ENCODE results near the gene ABLIM1. TPM values are rescaled to one million over a fixed set of nuclear protein-coding genes. Genes with fewer than 3 reads are reported as not detected.

Gene ABLIM1
- total RNA-seq, 1 experiment from 2014 or later = 34.0 TPM

DNA sequence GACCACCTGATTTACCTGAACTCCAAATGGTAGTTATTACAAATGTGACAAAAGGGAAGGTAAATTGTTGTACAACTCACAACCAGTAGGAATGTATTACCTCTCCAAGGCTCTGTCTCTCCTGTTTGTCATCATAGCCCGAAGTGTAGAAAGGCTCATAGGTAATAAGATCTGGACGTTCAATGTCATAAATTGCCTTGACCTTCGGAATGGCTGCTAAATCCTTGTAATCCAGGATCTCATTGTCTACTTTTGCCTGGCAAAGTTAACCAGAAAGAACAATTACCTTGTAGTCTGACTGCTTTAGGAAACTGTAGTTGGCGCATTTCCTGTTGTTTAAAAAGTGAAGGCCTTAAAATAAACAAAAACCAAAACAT is 185.2 kb downstream of the ABLIM1 start:
- no TSS peak for BruUV-seq (replicated peaks)
- ChIA-PET CTCF (no interaction called here), POLR2A (ENCODE audit: low non-redundant PET) (no interaction called here)
- no peak for DNase-seq (ENCODE audit: low spot score)
- intact Hi-C loops (cut with micrococcal nuclease; ENCODE audit: unreplicated experiment) = loop anchor here (10.0 kb wide), 1 partner anchor 652 kb away; no protein-coding TSS in a partner anchor
- H3K4me3 ChIP-seq (ENCODE audit: low read depth, low read length, poor library complexity, severe bottlenecking) = no peak overlapping the region
- TF ChIP-seq EZH2 (IDR thresholded peaks at IDR 0.05; ENCODE audit: borderline replicate concordance, low read depth, low read length, poor library complexity, severe bottlenecking) = no peak
- TF ChIP-seq, protein P1, sequence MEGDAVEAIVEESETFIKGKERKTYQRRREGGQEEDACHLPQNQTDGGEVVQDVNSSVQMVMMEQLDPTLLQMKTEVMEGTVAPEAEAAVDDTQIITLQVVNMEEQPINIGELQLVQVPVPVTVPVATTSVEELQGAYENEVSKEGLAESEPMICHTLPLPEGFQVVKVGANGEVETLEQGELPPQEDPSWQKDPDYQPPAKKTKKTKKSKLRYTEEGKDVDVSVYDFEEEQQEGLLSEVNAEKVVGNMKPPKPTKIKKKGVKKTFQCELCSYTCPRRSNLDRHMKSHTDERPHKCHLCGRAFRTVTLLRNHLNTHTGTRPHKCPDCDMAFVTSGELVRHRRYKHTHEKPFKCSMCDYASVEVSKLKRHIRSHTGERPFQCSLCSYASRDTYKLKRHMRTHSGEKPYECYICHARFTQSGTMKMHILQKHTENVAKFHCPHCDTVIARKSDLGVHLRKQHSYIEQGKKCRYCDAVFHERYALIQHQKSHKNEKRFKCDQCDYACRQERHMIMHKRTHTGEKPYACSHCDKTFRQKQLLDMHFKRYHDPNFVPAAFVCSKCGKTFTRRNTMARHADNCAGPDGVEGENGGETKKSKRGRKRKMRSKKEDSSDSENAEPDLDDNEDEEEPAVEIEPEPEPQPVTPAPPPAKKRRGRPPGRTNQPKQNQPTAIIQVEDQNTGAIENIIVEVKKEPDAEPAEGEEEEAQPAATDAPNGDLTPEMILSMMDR (conservative IDR thresholded peaks at IDR 0.05; ENCODE audit: low read depth, low read length) = no peak
- no peaks in the 10 kb centered on the region for H3K4me1 ChIP-seq (ENCODE audit: insufficient read depth, low read length, poor library complexity, severe bottlenecking)
- no peaks in the 10 kb centered on the region for H3K9me3 ChIP-seq (ENCODE audit: low read depth, low read length, poor library complexity, severe bottlenecking)
- no peak overlapping the region for H3K27ac ChIP-seq (ENCODE audit: low read depth, low read length, poor library complexity, severe bottlenecking)
- no peaks in the 10 kb centered on the region for H3K27me3 ChIP-seq (replicated peaks; ENCODE audit: insufficient read depth, low read depth, low read length, poor library complexity)
- H3K36me3 ChIP-seq (ENCODE audit: insufficient read depth, low read length, poor library complexity, severe bottlenecking) = no peaks in the 10 kb centered on the region

DNA sequence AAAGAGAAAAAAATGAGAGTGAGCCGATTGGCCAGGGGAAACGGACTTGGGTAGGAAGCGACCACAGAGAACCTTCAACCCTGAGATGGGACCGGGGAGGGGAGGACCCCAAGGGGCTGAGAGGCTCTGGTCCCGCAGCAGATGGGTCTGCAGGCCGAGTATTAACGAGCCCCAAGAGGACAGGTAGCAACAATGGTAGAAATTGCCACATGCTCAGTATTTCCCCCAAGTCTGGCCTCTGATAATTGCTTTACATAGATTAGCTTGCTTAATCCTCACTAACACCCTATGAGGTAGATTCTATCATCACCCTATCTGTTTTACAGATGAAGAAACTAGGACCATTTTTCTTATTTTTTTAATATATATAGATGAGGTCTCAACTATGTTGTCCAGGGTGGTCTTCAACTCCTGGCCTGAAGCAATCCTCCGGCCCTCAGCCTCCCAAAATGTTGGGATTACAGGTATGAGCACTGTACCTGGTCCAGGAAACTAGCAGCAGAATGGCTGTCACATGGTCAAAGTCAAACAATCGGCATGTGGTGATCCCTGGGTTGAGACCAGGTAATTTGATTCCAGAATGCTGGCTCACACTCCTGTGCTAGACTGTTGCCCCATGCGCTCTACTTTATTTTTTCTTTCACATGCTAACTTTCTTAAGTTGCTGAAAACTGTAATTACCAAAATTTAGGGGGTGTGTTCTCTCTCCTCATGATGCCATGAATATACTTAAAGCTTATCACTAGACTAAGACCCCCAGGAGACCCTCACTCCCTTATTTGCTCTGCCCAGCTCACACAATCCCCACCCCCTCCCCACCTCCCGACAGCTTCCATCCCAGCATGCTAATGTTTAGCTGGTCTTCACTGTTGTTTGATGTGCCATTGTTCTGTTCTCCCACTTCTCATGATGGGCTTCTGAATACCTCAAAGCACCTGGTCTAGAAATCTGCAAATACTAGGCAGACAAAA is 185.9 kb downstream of the ABLIM1 start:
- no peaks in the 10 kb centered on the region for H3K4me1 ChIP-seq (ENCODE audit: insufficient read depth, low read length, poor library complexity, severe bottlenecking)
- intact Hi-C loops (cut with micrococcal nuclease; ENCODE audit: unreplicated experiment) = loop anchor here (2.0 to 10.0 kb wide), 4 partner anchors 79 to 653 kb away; no protein-coding TSS in a partner anchor
- POLR2A ChIA-PET (ENCODE audit: low non-redundant PET) = interaction anchor here (0.7 kb wide), 1 partner anchor 207 kb away, joined by 4 read pairs; no protein-coding TSS in a partner anchor
- no peaks in the 10 kb centered on the region for H3K27me3 ChIP-seq (replicated peaks; ENCODE audit: insufficient read depth, low read depth, low read length, poor library complexity)
- CTCF ChIA-PET = interaction anchor here (0.8 to 1.2 kb wide), 7 partner anchors 22 to 314 kb away, joined by 3 to 10 read pairs (median 3); no protein-coding TSS in a partner anchor
- DNase-seq (ENCODE audit: low spot score) = no peak
- no peaks in the 10 kb centered on the region for H3K9me3 ChIP-seq (ENCODE audit: low read depth, low read length, poor library complexity, severe bottlenecking)
- H3K27ac ChIP-seq (ENCODE audit: low read depth, low read length, poor library complexity, severe bottlenecking) = no peak overlapping the region
- no peak overlapping the region for H3K4me3 ChIP-seq (ENCODE audit: low read depth, low read length, poor library complexity, severe bottlenecking)
- H3K36me3 ChIP-seq (ENCODE audit: insufficient read depth, low read length, poor library complexity, severe bottlenecking) = no peaks in the 10 kb centered on the region
- no TSS peak for BruUV-seq (replicated peaks)
- no peak for TF ChIP-seq EZH2 (IDR thresholded peaks at IDR 0.05; ENCODE audit: borderline replicate concordance, low read depth, low read length, poor library complexity, severe bottlenecking)
- TF ChIP-seq, protein P1 (conservative IDR thresholded peaks at IDR 0.05; ENCODE audit: low read depth, low read length) = no peak

DNA sequence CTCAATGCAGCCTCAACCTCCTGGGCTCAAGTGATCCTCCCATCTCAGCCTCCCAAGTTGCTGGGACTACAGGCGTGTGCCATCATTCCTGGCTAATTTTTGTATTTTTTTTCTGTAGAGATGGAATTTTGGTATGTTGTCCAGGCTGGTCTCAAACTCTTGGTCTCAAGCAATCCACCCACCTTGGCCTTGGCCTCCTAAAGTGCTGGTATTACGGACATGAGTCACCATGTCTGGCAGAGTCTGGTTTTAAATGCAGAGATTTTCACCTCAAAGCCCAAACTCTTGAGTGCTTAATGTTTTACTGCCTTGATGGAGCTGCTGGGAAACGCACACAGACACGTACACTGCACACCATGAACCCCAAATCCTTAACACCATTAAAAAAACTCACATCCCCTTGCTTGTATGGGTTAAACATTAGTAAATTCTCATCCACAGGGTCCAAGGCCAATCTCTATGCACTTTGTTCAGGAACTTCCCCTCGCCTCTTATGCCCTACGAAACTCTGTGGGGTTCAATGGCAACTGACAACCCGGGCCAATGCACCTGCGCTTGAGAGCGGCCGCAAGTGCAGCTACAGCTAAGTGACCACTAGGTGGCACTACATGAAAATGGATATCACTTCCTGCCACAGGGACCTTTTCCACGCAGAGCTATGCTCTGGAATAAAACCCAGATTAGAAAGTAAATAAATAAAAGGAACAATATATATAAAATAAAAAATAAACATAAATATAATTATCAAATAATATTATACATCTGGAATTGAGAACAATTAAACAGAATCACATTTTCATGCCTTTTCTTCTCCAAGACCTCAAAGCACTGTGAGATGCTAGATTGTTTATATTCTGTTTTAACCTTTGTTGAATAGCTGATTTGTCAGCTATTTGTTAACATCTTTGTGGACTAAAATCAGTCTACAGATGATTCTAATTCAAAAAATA is 186.8 kb downstream of the ABLIM1 start:
- H3K36me3 ChIP-seq (ENCODE audit: insufficient read depth, low read length, poor library complexity, severe bottlenecking) = no peaks in the 10 kb centered on the region

More for the DNA sequence above, 186.8 kb downstream of the ABLIM1 start:
- CTCF ChIA-PET = interaction anchor here (0.8 to 1.2 kb wide), 7 partner anchors 21 to 315 kb away, joined by 3 to 10 read pairs (median 3); no protein-coding TSS in a partner anchor
- Histone ChIP-seq H3K9me3 (ENCODE audit: low read depth, low read length, poor library complexity, severe bottlenecking) (no peaks in the 10 kb centered on the region), H3K27ac (ENCODE audit: low read depth, low read length, poor library complexity, severe bottlenecking) (no peak overlapping the region), H3K4me1 (ENCODE audit: insufficient read depth, low read length, poor library complexity, severe bottlenecking) (no peaks in the 10 kb centered on the region), H3K27me3 (replicated peaks; ENCODE audit: insufficient read depth, low read depth, low read length, poor library complexity) (no peaks in the 10 kb centered on the region), H3K4me3 (ENCODE audit: low read depth, low read length, poor library complexity, severe bottlenecking) (no peak overlapping the region)
- BruUV-seq (replicated peaks) = no TSS peak
- peak; percentile 76 for DNase-seq (ENCODE audit: low spot score)
- POLR2A ChIA-PET (ENCODE audit: low non-redundant PET) = no interaction called here
- intact Hi-C loops (cut with micrococcal nuclease; ENCODE audit: unreplicated experiment) = loop anchor here (2.0 to 10.0 kb wide), 4 partner anchors 80 to 654 kb away; no protein-coding TSS in a partner anchor
- no peak for TF ChIP-seq EZH2 (IDR thresholded peaks at IDR 0.05; ENCODE audit: borderline replicate concordance, low read depth, low read length, poor library complexity, severe bottlenecking)
- TF ChIP-seq, protein P1 (conservative IDR thresholded peaks at IDR 0.05; ENCODE audit: low read depth, low read length) = peak; percentile 89
